CD14-positive monocyte (primary cell): ENCODE measurements around the gene C20orf173. TPM values are rescaled to one million over a fixed set of nuclear protein-coding genes. Genes with fewer than 3 reads are reported as not detected.
A peak's percentile ranks its signal among the peaks of the same experiment; 100 is the strongest.

ENCODE experiments used
- DNase-seq, 3 donors: peaks; one replicate each; pipeline ENCODE4 v3.0.0-alpha.2; 2011 to 2022
- H2AFZ ChIP-seq: 2 replicates; pipeline ENCODE4 v1.6.0; 2012; ENCODE audit warnings: mild to moderate bottlenecking, low read depth, low read length, inconsistent platforms; ENCODE audit not compliant: insufficient read depth, poor library complexity, severe bottlenecking
- H3K27ac ChIP-seq, 2 donors: 1 replicate in 1 of 2; 2 replicates in 1 of 2; pipeline ENCODE4 v1.5.1; 2012 to 2013; ENCODE audit warnings: low read length in 2 of 2, control low read depth in 1 of 2, inconsistent platforms in 1 of 2, low read depth in 1 of 2, mild to moderate bottlenecking in 1 of 2
- H3K27me3 ChIP-seq, 2 donors: one replicate each; pipeline versions ENCODE4 v1.6.0 to v1.6.1; 2011 to 2013; ENCODE audit warnings: low read length in 2 of 2; ENCODE audit not compliant: control insufficient read depth in 2 of 2, insufficient read depth in 2 of 2
- H3K36me3 ChIP-seq, 2 donors: replicated peaks in 1 of 2; 1 replicate in 1 of 2; 2 replicates in 1 of 2; pipeline versions ENCODE4 v1.5.1 to v1.6.1; 2012 to 2013; ENCODE audit warnings: low read length in 2 of 2, control low read depth in 1 of 2, inconsistent platforms in 1 of 2, mild to moderate bottlenecking in 1 of 2; ENCODE audit not compliant: insufficient read depth in 2 of 2, control insufficient read depth in 1 of 2
- H3K4me1 ChIP-seq, 2 donors: 1 replicate in 1 of 2; 2 replicates in 1 of 2; pipeline versions ENCODE4 v1.5.1 to v1.6.1; 2012 to 2013; ENCODE audit warnings: low read length in 2 of 2, control low read depth in 1 of 2, inconsistent platforms in 1 of 2, mild to moderate bottlenecking in 1 of 2, moderate library complexity in 1 of 2; ENCODE audit not compliant: insufficient read depth in 2 of 2, control insufficient read depth in 1 of 2
- H3K4me2 ChIP-seq: replicated peaks from 2 replicates; pipeline ENCODE3; 2012; ENCODE audit warnings: low read length, moderate library complexity, mild to moderate bottlenecking; ENCODE audit not compliant: poor library complexity, severe bottlenecking; ENCODE audit errors: extremely low read depth
- H3K4me3 ChIP-seq, 3 experiments: fragments of 200-600 bp in 1 of 3; sonication (generic) in 1 of 3; replicated peaks in 1 of 3; 1 replicate in 2 of 3; 2 replicates in 1 of 3; pipeline ENCODE4 v1.5.1; 2011 to 2013; ENCODE audit warnings: low read length in 3 of 3, mild to moderate bottlenecking in 3 of 3, control low read depth in 2 of 3, low read depth in 2 of 3, inconsistent platforms in 1 of 3, moderate library complexity in 1 of 3
- H3K79me2 ChIP-seq: 2 replicates; pipeline ENCODE4 v1.6.0; 2012; ENCODE audit warnings: mild to moderate bottlenecking, control low read depth, inconsistent platforms, low read length, moderate library complexity; ENCODE audit not compliant: insufficient read depth
- H3K9ac ChIP-seq: 2 replicates; pipeline ENCODE4 v1.6.0; 2017; ENCODE audit warnings: low read length, mild to moderate bottlenecking; ENCODE audit not compliant: insufficient read depth, poor library complexity, severe bottlenecking
- H3K9me3 ChIP-seq, 2 donors: replicated peaks in 1 of 2; 1 replicate in 1 of 2; 2 replicates in 1 of 2; pipeline versions ENCODE4 v1.5.1 to v1.6.1; 2012 to 2013; ENCODE audit warnings: low read length in 2 of 2, control low read depth in 1 of 2; ENCODE audit not compliant: control insufficient read depth in 1 of 2, insufficient read depth in 1 of 2
- H4K20me1 ChIP-seq: 2 replicates; pipeline ENCODE4 v1.6.0; 2012; ENCODE audit warnings: mild to moderate bottlenecking, low read length, control low read depth, moderate library complexity; ENCODE audit not compliant: insufficient read depth
- H3K27ac Mint-ChIP-seq, 7 donors: one replicate each; pipeline ENCODE4 v1.8.0; 2020; ENCODE audit warnings: mild to moderate bottlenecking in 7 of 7, mixed read lengths in 7 of 7, moderate library complexity in 6 of 7, inconsistent platforms in 2 of 7
- H3K27me3 Mint-ChIP-seq, 3 donors: one replicate each; pipeline ENCODE4 v1.8.0; 2021 to 2022; ENCODE audit warnings: low read depth in 3 of 3, mild to moderate bottlenecking in 3 of 3, mixed read lengths in 3 of 3, moderate library complexity in 3 of 3, inconsistent platforms in 1 of 3
- H3K36me3 Mint-ChIP-seq, 2 donors: one replicate each; pipeline ENCODE4 v1.8.0; 2020; ENCODE audit warnings: mixed read lengths in 2 of 2, inconsistent platforms in 1 of 2, mild to moderate bottlenecking in 1 of 2
- H3K4me1 Mint-ChIP-seq: one replicate; pipeline ENCODE4 v1.8.0; 2020; ENCODE audit warnings: mild to moderate bottlenecking, mixed read lengths
- H3K4me3 Mint-ChIP-seq, 2 donors: one replicate each; pipeline ENCODE4 v1.8.0; 2020; ENCODE audit warnings: mild to moderate bottlenecking in 2 of 2, mixed read lengths in 2 of 2, moderate library complexity in 1 of 2
- H3K9me3 Mint-ChIP-seq, 7 donors: one replicate each; pipeline ENCODE4 v1.8.0; 2020 to 2022; ENCODE audit warnings: mixed read lengths in 7 of 7, mild to moderate bottlenecking in 6 of 7, moderate library complexity in 6 of 7, inconsistent platforms in 2 of 7
- CTCF ChIP-seq: fragments of 200-600 bp; IDR thresholded peaks from one replicate; pipeline ENCODE4 v1.8.0; 2022; ENCODE audit warnings: antibody characterized with exemption, mild to moderate bottlenecking
- WGBS: methylation state at CpG from one replicate; pipeline ENCODE4 v1.1.5; 2013; ENCODE audit warnings: missing lambda C conversion rate; ENCODE audit not compliant: insufficient coverage; 5-methylcytosine and 5-hydroxymethylcytosine counted together
- intact Hi-C, 2 donors: fragments of 100-400 bp; cut with micrococcal nuclease; formaldehyde crosslinking; loops; one replicate each; pipeline versions ENCODE4 v1.15.0 to v1.15.1; 2023
- polyA plus RNA-seq, 3 donors: library from polyadenylated mRNA; depleted of rRNA in 1 of 3; unstranded in 2 of 3; stranded (reverse) in 1 of 3; fragments of 300-500 nt in 2 of 3; fragments of >200 nt in 1 of 3; fragmentation: Illumina TruSeq in 2 of 3; gene quantifications; 1 replicate in 2 of 3; 2 replicates in 1 of 3; pipeline ENCODE4 v1.2.3, GENCODE V29; 2012 to 2021

C20orf173 gene
- polyA plus RNA-seq, 3 donors, result not detected

- DNase-seq, result no peak
- no peaks in the 10 kb centered on the region for H3K9me3 ChIP-seq
- TF ChIP-seq CTCF, result no peak
- Mint-ChIP-seq H3K9me3 (no peaks in the 10 kb centered on the region), H3K36me3 (peaks cover 30 to 31% of the 10 kb centered on the region in 2 donors), H3K4me1 (no peaks in the 10 kb centered on the region), H3K27me3 (peaks cover 0 to 3% (median 1%) of the 10 kb centered on the region in 3 donors), H3K27ac (peak overlapping the region in 1 of 7 donors; percentile 24), H3K4me3 (no peak overlapping the region)
- no peaks in the 10 kb centered on the region for H3K27me3 ChIP-seq
- peaks cover 27 to 29% of the 10 kb centered on the region in 2 donors for H3K36me3 ChIP-seq
- H2AFZ ChIP-seq, result no peak overlapping the region
- no peak overlapping the region for H3K4me3 ChIP-seq
- no peak overlapping the region for H3K4me2 ChIP-seq
- H3K79me2 ChIP-seq, result no peaks in the 10 kb centered on the region
- no peak overlapping the region for H3K9ac ChIP-seq
- no peaks in the 10 kb centered on the region for H4K20me1 ChIP-seq
- no peaks in the 10 kb centered on the region for H3K4me1 ChIP-seq
- intact Hi-C loops, result no loop called here
- no peak overlapping the region for H3K27ac ChIP-seq
- 84% methylated on average over 18 of the region's 18 CpGs for WGBS
Measured at GRCh38 chr20:35560105-35560511, 30.7 kb upstream of the C20orf173 start.

GRCh38 chr20:35559042-35559693 lies 29.7 kb upstream of the C20orf173 start:
- TF ChIP-seq CTCF, result no peak
- Histone ChIP-seq H3K4me3 (no peak overlapping the region), H3K27ac (no peak overlapping the region), H3K4me2 (no peak overlapping the region), H2AFZ (no peak overlapping the region), H4K20me1 (no peaks in the 10 kb centered on the region), H3K36me3 (peaks cover 36 to 39% of the 10 kb centered on the region in 2 donors), H3K9ac (no peak overlapping the region), H3K79me2 (no peaks in the 10 kb centered on the region), H3K4me1 (no peaks in the 10 kb centered on the region), H3K9me3 (no peaks in the 10 kb centered on the region), H3K27me3 (no peaks in the 10 kb centered on the region)
- WGBS, result 93% methylated on average over 22 of the region's 24 CpGs
- Mint-ChIP-seq H3K27me3 (no peaks in the 10 kb centered on the region), H3K27ac (peak overlapping the region in 1 of 7 donors; percentile 77), H3K9me3 (no peaks in the 10 kb centered on the region), H3K4me1 (no peaks in the 10 kb centered on the region), H3K36me3 (peaks cover 39 to 40% of the 10 kb centered on the region in 2 donors), H3K4me3 (no peak overlapping the region)
- intact Hi-C loops, result no loop called here
- no peak for DNase-seq
